HG02938 (cell line): Measurements from ENCODE around the gene CHD1L.
"Not testable (repeated sequence)": the region's sequence is repeated elsewhere in the genome, so short reads cannot be mapped to it uniquely, and the experiment has no call there.

ENCODE experiments used
- ATAC-seq: cut with Tn5 transposase; IDR thresholded peaks from one replicate; pipeline ENCODE4 v1.9.1; 2021; ENCODE audit warnings: mild to moderate bottlenecking, moderate library complexity; ENCODE audit not compliant: unreplicated experiment

CHD1L gene

GRCh38 chr1:147264158-147264768, 21.8 kb downstream of the CHD1L start:
- ATAC-seq = no peak

DNA sequence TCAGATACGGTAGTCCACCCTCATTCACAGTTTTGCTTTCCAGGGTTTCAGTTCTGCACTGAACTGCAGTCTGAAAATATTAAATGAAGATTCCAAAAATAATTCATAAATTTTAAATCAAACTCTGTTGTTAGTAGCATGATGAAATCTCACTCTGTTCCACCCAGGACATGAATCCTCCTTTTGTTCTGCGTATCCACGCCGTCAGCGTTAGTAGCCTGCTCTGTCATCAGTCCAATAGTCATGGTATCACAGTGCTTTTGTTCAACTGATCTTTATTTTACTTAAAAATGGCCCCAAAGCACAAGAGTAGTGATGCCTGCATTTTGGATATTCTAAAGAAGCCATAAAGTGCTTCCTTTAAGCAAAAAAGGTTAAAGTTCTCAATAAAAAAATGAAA, 23.9 kb downstream of the CHD1L start:
- ATAC-seq = no peak

GRCh38 chr1:147267711-147268110, 25.2 kb downstream of the CHD1L start:
- ATAC-seq = no peak

DNA sequence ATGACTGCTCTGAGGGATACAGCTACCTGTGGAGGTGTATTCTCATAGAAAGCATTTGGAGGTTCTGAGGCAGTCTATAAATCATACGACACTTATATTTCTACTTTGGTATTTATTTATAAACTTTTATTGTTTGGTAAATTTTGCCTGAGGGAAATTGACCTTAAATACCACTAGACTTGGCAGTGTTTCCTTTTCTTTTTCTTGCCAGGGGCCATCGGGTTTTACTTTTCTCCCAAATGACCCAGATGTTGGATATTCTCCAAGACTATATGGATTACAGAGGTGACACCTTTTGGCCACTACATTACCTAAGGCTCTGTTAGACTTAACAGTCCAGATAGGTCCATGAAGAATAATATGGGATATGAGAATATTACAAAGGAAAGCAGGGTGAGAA, 28.2 kb downstream of the CHD1L start:
- ATAC-seq = no peak

DNA sequence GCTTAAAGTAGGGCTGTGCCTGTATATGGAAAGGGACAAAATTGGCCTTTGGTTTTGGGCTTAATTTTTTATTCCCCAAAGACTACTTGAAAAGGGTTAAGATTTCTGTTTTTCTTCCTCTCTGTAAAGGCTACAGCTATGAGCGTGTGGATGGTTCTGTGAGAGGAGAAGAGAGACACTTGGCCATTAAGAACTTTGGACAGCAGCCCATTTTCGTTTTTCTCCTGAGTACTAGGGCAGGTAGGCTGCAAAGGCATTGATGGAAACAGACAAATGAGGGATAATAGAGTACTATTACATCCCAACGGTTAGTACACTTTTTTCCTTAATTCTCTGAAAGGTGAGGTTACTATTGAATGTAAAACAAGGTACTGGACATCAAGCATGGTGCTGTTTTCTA, 29.6 kb downstream of the CHD1L start:
- ATAC-seq = no peak

GRCh38 chr1:147273409-147274336, 31.2 kb downstream of the CHD1L start:
- no peak for ATAC-seq

GRCh38 chr1:147281950-147282349, 39.5 kb downstream of the CHD1L start:
- ATAC-seq = no peak

- ATAC-seq = no peak
Observed at GRCh38 chr1:147283011-147283410, 40.5 kb downstream of the CHD1L start.

GRCh38 chr1:147287133-147287865, 44.8 kb downstream of the CHD1L start:
- no peak for ATAC-seq

GRCh38 chr1:147292012-147292411, 49.5 kb downstream of the CHD1L start:
- ATAC-seq = no peak

GRCh38 chr1:147292631-147293251, 50.3 kb downstream of the CHD1L start:
- no peak for ATAC-seq

DNA sequence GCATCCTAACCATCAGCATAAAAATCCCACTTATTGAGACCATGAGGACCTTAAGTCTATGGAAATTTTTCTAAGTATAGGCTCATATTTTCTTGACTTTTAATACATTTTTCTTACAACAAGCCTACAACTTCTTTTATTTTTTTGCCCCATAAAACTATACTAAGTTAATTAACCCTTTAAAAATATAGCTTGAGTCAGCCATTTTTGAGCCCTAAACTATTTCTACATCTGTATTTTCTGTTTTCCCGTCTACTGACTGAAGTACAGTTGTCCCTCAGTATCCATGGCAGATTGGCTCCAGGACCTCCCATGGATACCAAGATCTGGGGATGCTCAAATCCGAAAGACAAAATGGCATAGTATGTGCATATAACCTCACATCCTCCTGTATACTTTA, 55.0 kb downstream of the CHD1L start:
- no peak for ATAC-seq

DNA sequence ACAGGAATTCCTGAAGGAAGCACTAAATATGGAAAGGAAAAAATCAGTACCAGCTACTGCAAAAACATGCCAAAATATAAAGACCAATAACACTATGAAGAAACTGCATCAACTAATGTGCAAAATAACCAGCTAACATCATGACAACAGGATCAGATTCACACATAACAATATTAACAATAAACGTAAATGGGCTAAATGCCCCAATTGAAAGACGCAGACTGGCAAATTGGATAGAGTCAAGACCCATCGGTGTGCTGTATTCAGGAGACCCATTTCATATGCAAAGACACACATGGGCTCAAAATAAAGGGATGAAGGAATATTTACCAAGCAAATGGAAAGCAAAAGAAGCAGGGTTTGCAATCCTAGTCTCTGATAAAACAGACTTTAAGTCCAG, 63.3 kb downstream of the CHD1L start:
- not testable (repeated sequence) for ATAC-seq

- no peak for ATAC-seq
Observed at GRCh38 chr1:147316968-147317367, 74.5 kb downstream of the CHD1L start.

GRCh38 chr1:147326933-147327687, 84.6 kb downstream of the CHD1L start:
- not testable (repeated sequence) for ATAC-seq

DNA sequence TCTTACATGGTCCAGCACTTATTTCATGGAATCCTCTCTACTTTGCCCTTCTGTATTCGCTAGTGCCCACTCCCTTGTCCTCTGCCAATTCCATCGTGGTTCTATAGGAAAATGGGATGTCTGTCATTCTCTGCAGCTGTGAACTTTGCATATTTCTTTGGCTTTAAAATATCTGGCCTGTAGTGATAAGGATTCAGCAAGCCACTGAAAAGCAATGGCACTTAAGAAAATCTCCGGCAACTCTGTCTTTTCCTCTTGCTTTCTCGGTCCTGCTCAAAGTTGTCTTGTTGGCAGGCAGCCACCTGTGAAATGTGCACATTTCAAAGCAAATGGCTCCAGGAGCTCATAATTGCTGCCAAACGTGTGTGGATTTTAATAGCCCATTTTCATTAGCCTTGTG, 91.8 kb downstream of the CHD1L start:
- no peak for ATAC-seq

DNA sequence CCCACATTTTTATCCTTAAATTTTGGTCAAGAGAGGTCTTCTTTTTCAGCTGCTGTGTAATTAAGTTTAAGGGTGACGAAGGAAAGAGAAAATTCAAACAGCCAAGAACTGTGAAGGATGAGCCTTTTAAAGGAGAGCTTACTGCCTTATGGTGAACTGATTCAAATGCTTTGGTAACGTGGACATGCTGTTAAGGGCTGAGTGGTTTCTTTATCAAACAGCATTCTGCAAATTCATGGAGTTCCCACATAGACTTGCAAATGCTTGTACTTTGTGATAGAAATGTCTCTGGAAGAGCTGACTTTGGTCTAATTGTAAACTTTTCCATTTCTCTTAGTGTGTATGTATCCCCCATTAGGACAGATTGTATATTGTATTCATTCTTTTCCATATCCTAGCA, 93.8 kb downstream of the CHD1L start:
- no peak for ATAC-seq

DNA sequence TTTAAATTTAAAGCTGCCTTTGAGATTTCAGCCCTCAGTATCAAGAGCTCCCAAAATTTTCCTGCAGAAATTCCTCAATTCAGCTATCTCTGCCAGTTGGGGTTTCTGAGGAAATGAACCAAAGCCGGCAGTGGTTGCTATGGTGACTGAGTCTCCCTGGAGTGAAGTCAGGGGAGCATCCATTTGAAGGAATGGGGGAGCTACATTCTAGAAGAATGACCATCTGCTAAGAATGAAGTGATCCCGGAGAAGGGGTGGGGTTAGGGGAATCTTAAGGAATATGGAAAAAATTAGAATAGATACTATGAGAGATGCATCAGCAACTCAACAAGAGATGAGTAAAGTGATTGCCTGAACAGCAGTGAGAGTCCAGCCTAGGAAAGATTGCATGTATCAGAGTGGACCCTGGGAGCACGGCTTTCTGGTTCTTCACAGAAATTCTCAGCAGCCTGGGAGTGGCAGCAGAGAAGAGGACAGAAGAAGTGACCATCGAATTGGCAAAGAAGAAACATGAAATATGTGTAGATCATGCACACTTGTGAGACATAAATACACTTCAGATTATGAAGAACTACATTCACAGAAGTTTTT, 94.7 kb downstream of the CHD1L start:
- ATAC-seq = no peak

GRCh38 chr1:147338571-147338970, 96.1 kb downstream of the CHD1L start:
- ATAC-seq = no peak

DNA sequence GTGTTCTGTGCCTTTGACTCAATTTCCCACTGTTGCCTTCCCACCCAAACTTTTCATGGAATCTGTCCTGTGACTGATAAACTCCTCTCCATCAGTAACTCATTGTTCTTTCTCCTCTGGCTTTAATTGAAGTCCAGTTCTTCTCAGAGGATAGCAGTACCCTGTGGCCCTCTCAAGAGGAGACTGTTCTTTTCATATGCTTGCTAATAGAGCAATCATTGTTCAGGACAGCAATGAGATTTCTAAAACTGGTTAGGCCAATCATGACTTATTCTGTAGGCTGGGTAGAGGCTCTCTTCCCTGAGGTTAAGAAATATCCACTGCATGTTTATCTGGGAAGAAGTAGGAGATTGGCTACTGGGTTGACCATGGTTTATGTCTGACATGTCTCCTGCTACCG, 98.8 kb downstream of the CHD1L start:
- no peak for ATAC-seq
